ENCODE data around the gene RBM26. TPM values are rescaled to one million over a fixed set of nuclear protein-coding genes. Genes with fewer than 3 reads are reported as not detected.

The RBM26 gene
- total RNA-seq, 2 experiments from 2014 or later: 57.6 to 61.1 TPM

GRCh38 chr13:79427265-79427664 is 21.2 kb upstream of the RBM26 start:
- Mint-ChIP-seq H3K9me3 (no peaks in the 10 kb centered on the region), H3K4me1 (ENCODE audit: low read depth) (peaks cover 6% of the 10 kb centered on the region), H3K27ac (no peak overlapping the region), H3K36me3 (ENCODE audit: low read depth) (peaks cover 4% of the 10 kb centered on the region), H3K4me3 (no peak overlapping the region), H3K27me3 (no peaks in the 10 kb centered on the region)
- ATAC-seq (no peak), DNase-seq (no peak)
- intact Hi-C loops (cut with micrococcal nuclease): no loop called here
- POLR2A ChIA-PET: interaction anchor here (1.0 kb wide), 1 partner anchor 21 kb away, joined by 6 read pairs; the partner anchor contains the start of gene RBM26
- no peak for TF ChIP-seq CTCF (IDR thresholded peaks at IDR 0.05)
- CTCF ChIA-PET: interaction anchor here (0.7 to 7.0 kb wide), 4 partner anchors 11 to 126 kb away, joined by 3 to 156 read pairs (median 3); no protein-coding TSS in a partner anchor

GRCh38 chr13:79423801-79424642 is 18.0 kb upstream of the RBM26 start:
- ChIA-PET POLR2A (interaction anchor here (0.9 to 1.7 kb wide), 5 partner anchors 13 to 57 kb away, joined by 3 to 9 read pairs (median 4); partner anchors contain the start of genes NDFIP2 and RBM26), CTCF (interaction anchor here (0.7 to 7.0 kb wide), 51 partner anchors 8 to 170 kb away, joined by 3 to 156 read pairs (median 5); partner anchors contain the start of genes NDFIP2 and RBM26)
- intact Hi-C loops (cut with micrococcal nuclease): loop anchor here (1.0 kb wide), 1 partner anchor 117 kb away; no protein-coding TSS in a partner anchor
- Mint-ChIP-seq H3K27ac (no peak overlapping the region), H3K4me3 (no peak overlapping the region), H3K36me3 (ENCODE audit: low read depth) (peaks cover 3% of the 10 kb centered on the region), H3K9me3 (no peaks in the 10 kb centered on the region), H3K4me1 (ENCODE audit: low read depth) (peaks cover 6% of the 10 kb centered on the region), H3K27me3 (no peaks in the 10 kb centered on the region)
- ATAC-seq: peak; percentile 70
- TF ChIP-seq CTCF (IDR thresholded peaks at IDR 0.05): peak; percentile 91
- DNase-seq: no peak

- POLR2A ChIA-PET: interaction anchor here (1.7 kb wide), 1 partner anchor 17 kb away, joined by 9 read pairs; the partner anchor contains the start of gene RBM26
- TF ChIP-seq CTCF (IDR thresholded peaks at IDR 0.05): no peak
- no peak overlapping the region for H3K4me3 Mint-ChIP-seq
Observed at GRCh38 chr13:79423340-79423739, 17.3 kb upstream of the RBM26 start.

GRCh38 chr13:79419365-79419764 is 13.3 kb upstream of the RBM26 start:
- CTCF ChIA-PET: interaction anchor here (1.2 to 3.1 kb wide), 3 partner anchors 10 to 125 kb away, joined by 3 to 24 read pairs (median 4); no protein-coding TSS in a partner anchor
- intact Hi-C loops (cut with micrococcal nuclease): no loop called here
- POLR2A ChIA-PET: interaction anchor here (0.6 to 1.1 kb wide), 3 partner anchors 10 to 14 kb away, joined by 3 to 4 read pairs (median 3); partner anchors contain the start of gene RBM26
- Mint-ChIP-seq H3K9me3 (no peaks in the 10 kb centered on the region), H3K4me3 (no peak overlapping the region), H3K36me3 (ENCODE audit: low read depth) (peaks cover 21% of the 10 kb centered on the region), H3K27me3 (no peaks in the 10 kb centered on the region), H3K27ac (no peak overlapping the region), H3K4me1 (ENCODE audit: low read depth) (peaks cover 2% of the 10 kb centered on the region)
- ATAC-seq (no peak), DNase-seq (no peak)
- no peak for TF ChIP-seq CTCF (IDR thresholded peaks at IDR 0.05)

More at GRCh38 chr13:79423340-79423739, 17.3 kb upstream of the RBM26 start:
- DNase-seq (no peak), ATAC-seq (no peak)
- no peaks in the 10 kb centered on the region for H3K27me3 Mint-ChIP-seq
- H3K36me3 Mint-ChIP-seq (ENCODE audit: low read depth): peaks cover 5% of the 10 kb centered on the region
- no peaks in the 10 kb centered on the region for H3K9me3 Mint-ChIP-seq
- H3K4me1 Mint-ChIP-seq (ENCODE audit: low read depth): peaks cover 6% of the 10 kb centered on the region
- no peak overlapping the region for H3K27ac Mint-ChIP-seq
- intact Hi-C loops (cut with micrococcal nuclease): no loop called here
- CTCF ChIA-PET: interaction anchor here (1.1 to 7.0 kb wide), 27 partner anchors 8 to 163 kb away, joined by 3 to 156 read pairs (median 7); partner anchors contain the start of genes NDFIP2 and RBM26
